HG03354 (cell line): ENCODE results near the gene LEKR1.
A peak's percentile ranks its signal among the peaks of the same experiment; 100 is the strongest.
"Not testable (repeated sequence)": the region's sequence is repeated elsewhere in the genome, so short reads cannot be mapped to it uniquely, and the experiment has no call there.

Source experiments
- ATAC-seq: cut with Tn5 transposase; IDR thresholded peaks from one replicate; pipeline ENCODE4 v1.9.1; 2021; ENCODE audit warnings: mild to moderate bottlenecking; ENCODE audit not compliant: unreplicated experiment, poor library complexity, severe bottlenecking

Gene LEKR1

DNA sequence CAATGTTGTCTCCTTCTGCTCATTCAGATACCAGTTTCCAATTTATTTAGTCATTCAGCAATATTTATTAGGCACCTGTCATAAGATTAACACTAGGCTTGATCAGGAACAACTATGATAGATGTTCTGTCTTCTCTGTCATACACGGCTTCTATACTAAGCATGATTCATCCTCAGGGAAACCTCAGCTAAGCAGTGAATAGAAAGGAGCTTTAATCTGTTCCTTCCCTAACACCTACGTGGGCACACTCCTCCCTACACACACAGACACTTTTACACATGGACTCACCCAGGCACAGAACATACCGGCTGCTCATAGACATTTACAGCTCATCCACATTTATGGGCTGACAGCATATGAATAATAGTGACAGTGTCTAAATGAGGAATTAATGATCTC lies 136.9 kb downstream of the LEKR1 start:
- no peak for ATAC-seq

DNA sequence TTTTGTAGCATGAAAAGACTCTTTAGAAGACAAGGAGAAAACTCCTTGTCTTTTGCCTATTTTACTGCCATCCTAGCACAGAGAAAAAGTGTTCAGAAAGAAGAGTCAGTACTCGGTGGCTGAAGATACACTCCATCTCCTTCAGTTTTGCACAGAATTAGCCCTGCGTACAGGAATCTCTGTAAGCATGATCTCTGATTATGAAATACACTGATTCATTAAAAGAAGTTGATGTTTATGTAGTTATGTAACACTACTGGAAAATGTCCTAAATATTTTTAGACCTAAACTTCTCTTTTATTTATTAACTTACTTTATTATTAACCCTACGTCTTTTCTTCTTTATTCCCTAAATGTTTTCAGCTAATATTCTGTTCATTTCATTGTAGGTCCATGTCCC lies 138.4 kb downstream of the LEKR1 start:
- no peak for ATAC-seq

DNA sequence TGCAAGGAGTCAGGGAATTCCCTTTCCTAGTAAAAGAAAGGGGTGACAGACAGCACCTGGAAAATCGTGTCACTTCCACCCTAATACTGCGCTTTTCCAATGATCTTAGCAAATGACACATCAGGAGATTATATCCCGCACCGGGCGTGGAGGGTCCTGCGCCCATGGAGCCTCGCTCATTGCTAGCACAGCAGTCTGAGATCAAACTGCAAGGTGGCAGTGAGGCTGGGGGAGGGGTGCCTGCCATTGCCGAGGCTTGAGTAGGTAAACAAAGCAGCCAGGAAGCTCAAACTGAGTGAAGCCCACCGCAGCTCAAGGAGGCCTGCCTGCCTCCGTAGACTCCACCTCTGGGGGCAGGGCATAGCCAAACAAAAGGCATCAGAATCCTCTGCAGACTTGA lies 140.2 kb downstream of the LEKR1 start:
- ATAC-seq: not testable (repeated sequence)

DNA sequence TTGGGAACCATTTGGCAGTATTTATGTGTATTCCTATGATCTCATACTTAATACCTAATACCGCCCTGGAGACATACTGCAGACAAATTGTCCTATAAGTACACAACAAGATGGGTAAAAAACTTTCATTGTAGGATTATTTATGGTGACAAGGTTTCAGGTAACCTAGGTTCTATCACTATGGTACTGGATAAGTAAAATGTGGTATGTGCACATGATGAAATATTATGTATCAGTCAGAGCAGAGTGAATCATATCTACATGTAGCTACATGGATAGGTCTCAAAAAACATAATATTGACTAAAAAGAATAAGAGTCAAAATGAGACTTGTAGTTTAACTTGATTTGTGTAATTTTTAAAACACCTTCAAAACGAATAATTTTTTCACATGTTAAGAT lies 147.8 kb downstream of the LEKR1 start:
- ATAC-seq: no peak

DNA sequence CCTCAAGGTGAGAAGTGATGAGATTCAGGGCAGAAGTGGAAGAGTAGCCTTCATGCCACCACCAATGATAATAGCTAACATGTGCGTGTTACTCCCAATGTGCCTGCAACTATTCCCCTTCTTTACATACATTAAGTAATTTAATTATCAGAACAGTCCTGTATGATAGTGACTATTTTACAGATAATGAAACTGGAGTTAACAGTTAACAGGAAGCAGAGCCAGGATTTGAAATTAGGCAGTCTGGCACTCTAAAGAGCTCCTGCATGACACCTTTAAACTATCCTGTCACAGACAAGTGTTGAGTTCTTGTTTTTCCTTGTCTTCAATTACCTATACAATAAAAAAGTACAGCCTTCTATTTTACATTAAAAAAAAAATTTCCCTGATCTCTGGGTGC lies 148.8 kb downstream of the LEKR1 start:
- no peak for ATAC-seq

DNA sequence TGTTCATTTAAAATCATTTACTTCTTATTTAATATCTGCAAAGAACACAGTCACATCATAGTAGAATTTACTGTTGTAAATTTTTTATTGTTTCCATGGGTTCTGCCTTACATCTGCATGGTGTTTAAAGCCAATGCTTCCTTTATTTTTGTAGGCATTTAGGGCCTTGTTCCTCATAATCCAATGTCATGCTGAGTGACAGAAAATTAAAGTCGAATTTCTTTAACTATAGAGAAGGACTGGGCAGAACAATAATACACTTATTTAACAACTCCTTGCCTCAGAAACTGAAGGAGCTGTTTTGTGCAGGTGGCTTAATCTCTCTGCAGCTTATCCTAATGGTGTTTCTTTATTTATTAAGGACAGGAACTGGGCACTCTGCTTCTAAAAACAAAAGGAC lies 149.6 kb downstream of the LEKR1 start:
- ATAC-seq: no peak

DNA sequence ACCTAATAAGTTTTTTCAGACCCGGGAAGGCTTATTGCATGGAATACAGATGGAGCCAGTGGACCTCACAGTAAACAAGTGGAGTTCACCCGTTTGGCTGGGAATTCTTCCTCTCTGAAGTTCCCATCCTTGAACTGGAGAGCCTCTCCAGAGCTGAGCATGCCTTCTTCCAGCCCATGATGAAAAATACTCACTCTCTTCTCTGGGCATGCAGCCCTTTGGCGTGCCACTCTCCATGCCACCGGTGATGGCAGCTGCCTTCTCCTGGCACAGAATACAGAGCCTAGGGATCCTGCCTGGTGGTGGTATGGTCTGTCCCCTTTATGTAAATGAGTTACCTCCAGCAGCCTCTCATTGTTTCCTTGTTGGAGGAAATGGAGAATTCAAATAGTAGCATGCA lies 150.8 kb downstream of the LEKR1 start:
- ATAC-seq: no peak

DNA sequence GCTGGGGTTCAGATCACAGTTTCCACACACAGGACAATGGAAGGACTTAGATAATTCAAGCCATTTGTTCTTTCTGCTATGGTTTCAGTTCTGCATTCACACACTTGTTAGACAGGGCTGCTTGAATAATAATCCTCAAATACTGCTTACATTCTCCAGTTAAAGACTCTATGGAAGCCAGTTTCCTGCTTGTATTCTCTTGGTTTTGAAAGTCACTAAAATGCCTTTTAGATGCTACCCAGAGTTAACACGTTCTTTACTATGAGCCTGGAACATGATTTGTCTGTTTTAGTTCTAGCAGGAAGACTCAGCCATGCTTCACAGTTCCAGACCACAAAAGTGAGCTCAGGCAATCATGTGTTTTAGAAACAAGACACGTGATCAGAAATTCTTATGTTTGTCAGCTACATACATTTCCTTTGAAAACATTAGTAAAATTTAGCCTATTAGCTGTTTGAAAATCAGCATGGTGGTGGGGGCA lies 152.4 kb downstream of the LEKR1 start:
- peak; percentile 95 for ATAC-seq

DNA sequence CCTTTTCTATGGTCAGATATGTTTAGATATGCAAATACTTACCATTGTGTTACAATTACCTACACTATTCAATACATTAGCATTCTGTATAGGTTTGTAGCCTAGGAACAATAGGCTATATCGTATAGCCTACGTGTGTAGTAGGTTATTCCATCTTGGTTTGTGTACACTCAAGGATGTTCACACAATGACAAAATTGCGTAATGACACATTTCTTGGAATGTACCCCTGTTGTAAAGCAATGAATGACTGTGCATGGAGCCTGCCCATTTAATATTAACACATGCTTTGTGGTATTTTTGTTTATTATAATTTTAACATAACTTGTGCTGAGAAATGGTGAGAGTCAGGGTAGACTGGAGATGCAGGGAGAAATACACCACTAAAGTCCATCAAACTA lies 154.9 kb downstream of the LEKR1 start:
- ATAC-seq: no peak

DNA sequence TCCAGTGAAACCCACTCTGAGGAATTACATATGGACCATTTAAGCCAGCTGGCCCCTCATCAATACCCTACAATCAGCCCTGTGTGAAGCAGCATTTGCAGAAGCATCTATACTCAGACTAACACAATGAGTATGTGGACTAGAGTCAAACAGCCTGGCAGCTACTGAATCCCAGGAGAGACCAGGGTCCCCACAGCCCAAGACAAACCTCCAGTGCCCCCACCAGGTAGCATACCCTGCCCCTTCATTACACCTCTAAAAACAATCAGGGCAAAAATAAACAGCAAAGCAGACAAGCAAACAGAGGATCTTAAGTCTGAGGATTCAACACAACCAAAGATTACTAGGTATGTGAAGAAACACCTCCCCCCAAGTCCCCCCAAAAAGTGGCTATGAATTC lies 157.4 kb downstream of the LEKR1 start:
- ATAC-seq: no peak

DNA sequence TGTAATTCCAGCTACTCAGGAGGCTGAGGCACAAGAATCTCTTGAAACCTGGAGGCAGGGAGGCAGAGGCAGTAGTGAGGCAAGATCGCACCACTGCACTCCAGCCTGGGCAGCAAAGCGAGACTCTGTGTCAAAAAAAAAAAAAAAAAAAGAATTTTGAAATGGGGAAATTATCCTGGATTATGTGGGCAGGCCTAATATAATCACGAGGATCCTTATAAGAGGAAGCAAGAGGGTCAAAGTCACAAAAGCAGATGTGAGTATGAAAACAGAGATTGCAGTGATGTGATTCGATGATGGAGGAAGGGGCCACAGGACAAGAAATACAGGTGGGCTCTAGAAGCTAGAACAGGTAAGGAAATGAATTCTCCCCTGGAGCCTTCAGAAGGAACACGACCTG lies 159.6 kb downstream of the LEKR1 start:
- no peak for ATAC-seq

DNA sequence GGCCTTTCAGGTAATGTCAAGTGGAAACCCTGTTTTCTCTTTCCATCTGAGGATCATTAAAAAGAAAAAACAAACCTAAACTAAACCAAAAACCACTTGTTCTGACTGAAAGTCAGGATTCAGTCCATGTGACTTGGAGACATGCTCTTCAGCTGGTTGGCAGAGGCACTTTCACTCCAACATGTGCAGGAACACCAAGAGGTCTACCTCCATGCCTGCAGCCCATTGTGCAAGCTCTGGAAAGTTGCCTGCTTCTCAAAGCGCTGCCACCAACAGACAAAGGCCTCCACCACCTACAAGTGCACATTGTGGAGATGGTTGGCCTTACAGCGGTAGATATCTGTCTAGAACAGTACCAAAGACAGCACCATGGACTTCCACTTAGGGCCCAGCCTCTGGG lies 161.8 kb downstream of the LEKR1 start:
- no peak for ATAC-seq

DNA sequence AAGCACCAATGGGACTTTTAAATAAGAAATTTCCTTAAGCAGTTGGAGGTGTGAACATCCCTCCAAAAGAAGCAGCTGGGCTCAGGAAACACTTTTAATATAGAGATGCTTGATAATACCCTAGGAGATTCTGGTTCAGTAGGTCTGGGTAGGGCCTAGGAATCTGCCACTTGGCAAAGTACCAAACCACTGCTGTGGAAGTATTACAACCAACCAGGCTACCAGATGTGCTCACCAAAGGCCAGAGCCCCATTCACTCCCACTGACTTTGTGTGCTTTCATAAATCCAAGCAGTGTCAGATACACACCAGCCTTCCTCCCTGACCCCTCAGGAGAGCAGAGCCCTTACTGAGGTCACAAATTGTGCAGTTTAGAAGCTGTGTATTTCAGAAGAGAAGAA lies 171.2 kb downstream of the LEKR1 start:
- ATAC-seq: no peak

DNA sequence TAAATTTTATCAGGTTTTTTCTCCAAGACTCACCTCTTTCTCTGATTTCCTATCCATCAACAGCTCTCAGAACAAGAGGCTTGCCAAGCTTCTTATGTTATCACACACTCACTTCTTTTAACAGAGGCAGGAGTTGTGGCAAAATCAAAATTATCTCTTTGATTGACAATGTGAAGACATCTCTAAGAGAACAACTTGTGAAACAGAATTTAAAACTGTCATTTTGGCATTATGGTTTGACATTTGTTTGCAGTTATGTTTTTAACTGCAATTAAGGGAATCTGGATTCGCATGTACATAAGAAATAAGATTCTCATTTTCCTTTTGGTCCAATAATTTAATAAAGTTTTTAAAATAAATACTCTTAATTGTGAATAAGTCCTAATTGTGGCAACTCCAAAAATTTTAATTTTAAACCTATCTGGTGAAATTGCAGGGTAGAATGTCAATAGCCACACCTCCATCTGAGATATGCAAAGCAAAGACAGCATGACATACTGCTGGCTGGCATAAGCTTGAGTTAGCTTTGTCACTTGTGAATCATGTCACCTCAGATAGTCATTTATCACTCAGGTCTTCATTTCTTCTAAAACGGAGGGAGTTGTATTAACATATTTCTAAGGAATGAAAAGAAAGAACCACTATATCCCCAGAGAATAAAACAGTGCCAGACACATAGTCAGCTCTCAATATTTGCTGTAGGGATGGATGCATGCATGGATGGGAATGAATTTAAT lies 175.2 kb downstream of the LEKR1 start:
- no peak for ATAC-seq

DNA sequence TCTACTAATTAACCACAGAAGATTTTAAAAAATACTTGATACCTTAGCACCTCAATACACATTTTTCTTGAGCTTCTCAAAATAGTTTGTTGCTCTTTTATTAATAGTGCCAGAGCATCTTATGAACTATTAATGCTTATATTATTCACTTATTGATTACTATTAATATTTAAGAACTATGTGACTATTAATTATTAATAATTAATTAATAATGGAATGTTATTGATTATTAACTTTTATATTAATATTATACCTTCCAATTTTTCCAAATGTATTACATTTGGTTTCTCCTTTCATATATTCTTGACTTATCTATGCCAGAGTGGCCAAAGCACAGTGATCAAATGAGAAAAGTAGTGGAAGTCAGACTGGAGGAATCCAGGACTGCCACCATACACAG lies 195.5 kb downstream of the LEKR1 start:
- ATAC-seq: no peak

DNA sequence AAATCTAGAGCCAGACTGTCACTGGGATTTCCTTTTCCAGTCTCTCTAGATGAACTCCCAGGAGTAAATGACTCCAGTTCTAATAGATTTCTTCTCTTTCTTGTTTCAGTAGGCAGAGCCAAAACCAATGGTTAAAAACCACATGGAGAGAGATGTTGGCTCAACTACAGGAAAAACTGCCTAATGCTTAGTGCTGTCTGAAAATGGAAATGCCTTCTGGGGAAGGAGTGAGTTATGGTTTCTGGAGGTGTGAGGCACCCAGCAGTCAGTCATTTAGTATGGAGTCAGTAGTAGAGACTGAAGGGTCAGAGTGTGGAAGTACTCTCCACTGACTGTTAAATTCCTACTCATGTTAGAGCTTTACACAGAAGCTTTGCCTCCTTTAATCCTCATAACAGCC lies 197.1 kb downstream of the LEKR1 start:
- no peak for ATAC-seq

DNA sequence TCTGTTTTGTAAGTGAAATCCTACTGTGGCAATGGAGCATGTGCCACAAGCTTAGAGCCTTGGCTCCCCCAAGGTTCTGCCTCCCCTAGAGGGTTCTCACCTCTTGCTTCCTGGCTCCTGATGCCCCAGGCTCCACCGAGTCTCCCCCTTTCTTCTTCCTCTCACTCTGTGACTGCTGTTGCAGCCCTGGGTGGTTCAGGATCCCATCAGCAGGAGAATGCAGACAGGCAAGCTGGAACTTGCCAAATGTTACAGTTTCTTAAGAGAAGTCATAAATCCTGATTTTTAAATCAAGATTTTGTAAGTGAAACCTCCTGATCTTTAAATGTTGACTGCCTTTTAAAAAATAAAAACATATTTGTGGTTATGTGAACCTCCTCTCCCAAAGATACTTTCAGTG lies 199.9 kb downstream of the LEKR1 start:
- ATAC-seq: no peak

DNA sequence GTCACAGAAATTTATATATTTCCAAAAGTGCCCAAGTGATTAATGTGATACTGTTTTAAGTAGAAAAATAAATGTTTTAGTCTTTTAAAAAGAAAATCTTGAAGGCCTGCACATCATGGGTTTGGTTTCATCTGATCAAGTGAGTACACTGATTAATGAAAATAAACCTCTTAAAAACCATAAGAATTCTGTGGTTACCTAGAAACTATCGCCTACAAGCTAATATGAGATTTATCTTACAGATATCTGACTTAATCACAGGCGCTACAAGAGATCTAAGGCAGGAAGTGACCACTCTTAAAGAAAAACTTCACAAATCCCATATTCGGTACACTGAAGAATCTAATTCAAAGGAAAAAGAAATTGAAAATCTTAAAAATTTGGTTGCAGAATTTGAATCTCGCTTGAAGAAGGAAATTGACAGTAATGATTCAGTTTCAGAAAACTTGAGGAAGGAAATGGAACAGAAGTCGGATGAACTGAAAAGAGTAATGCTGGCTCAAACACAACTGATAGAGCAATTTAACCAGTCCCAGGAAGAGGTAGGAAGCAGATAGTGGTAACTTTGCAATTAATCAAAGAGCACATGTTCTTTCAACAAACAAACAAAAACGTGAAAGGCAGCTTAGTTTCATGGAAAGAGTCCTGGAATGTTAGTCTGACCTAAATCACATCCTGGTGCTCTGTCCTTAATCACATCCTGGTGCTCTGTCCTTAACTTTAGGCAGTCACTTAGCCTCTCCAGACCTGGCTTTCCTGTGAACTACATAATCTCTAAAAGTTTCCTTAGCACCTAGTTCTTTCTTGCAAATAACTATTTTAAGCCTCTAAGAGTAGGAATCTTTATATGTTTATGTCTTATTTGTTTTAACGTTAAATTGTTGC lies 201.9 kb downstream of the LEKR1 start:
- no peak for ATAC-seq

DNA sequence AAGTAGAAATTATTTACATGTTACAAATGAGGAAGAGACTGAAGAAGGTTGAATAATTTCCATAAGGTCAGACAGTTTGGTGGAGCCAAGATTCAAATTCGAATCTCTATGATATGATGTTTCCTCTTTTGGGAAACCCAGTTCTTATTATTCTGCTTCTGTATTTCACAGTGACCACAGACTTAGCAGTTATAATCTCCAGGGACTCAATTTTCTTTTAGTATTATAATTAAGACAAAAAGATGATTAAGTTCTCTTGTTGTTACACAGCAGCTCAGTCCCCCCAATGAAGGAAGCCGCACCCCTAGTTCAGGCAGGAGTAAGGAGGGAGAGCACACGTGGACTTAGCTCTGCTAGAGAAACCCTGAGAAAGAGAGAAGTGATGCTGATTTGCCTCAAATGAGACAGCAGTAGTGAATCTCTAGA lies 203.2 kb downstream of the LEKR1 start:
- ATAC-seq: no peak

DNA sequence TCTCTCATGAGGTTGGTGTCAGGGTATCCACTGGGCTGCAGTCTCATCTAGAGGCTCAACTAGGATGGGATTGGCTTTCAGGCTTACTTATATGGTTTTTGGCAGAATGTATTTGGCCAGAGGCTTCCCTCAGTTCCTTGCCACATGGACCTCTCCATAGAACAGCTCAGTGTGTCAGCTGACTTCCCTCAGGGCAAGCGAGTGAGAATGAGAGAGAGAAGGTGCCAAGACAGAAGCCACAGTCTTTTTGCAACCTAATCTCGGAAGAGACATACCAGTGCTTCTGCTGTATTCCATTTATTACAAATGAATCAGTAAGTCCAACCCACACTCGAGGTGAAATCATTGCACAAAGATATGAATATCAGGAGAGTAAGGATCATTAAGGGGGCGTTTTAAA lies 204.6 kb downstream of the LEKR1 start:
- no peak for ATAC-seq

DNA sequence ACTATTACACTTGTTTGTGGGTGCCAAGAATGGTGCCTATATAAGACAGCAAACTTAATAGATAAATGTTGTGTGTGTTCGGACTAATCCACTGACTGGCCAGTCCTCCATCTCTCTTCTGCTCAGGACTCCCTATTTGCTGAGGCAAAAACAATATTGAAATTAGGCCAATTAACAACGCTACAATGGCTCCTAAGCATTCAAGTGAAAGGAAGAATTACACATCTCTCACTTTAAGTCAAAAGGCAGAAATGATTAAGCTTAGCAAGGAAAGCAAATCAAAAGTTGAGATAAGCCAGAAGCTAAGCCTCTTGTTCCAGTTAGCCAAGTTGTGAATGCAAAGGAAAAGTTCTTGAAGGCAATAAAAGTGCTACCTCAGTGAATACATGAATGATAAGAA lies 206.8 kb downstream of the LEKR1 start:
- no peak for ATAC-seq
